NCI-H2107 treated with DMSO at 0.1 percent for 48 hours (cell line): ENCODE measurements around the gene ZMYM2.
A peak's percentile ranks its signal among the peaks of the same experiment; 100 is the strongest.
"Not testable (repeated sequence)": the region's sequence is repeated elsewhere in the genome, so short reads cannot be mapped to it uniquely, and the experiment has no call there.

Experiments used
- DNase-seq: peaks from one replicate; lab custom pipeline; 2025; ENCODE audit not compliant: unreplicated experiment; lab: John Stamatoyannopoulos, UW

ZMYM2 gene

DNA sequence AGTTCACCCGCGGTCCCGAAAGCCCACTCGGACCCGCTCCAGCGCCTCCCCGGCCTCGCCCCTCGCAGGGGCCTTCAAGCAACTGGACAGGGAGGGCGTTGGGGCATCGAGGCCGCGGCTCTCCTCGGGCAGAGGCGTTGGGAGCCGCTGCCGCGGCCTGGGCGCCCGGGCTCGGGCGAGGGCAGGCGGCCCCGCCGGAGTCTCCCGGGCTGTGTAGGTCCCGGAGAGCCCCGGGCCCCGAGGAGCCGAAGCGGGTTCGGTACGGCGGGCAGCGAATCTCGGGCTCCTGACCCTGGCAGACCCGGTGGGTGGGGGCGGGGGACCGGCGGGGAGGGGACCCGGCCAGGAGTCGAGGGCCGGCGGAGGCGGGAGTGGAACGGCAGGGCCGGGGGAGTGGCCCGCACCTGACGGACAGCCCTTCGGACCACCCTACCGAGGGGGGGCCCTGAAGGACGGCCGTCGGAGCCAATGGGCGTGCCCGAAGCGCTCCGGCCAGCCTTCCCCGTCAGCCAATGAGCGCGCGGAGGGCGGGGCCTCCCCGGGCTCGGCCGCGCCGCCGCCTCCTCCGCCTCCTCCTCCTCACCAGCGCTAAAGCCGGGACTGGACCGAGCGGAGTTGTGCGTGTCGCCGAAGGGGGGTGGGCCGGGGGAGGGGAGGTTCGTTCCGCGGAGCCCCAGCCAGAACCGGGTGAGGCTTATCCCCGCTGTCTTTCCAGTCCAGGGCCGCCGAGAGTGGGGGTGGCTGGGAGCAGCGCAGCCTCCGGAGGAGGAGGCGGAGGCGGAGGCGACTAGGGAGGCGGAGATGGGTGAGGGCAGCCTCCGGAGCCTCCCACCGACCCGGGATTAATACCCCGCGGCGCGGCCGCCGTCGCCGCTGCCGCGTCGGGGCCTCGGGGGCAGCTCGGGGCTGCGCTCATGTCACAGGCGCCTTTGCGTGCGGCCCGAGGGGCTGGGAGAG, at the start of gene ZMYM2:
ZMYM2 (plus strand) TSS at position 573 of the 957 bp plus-strand sequence. CDS start 34,346 bp downstream, outside the sequence.
- DNase-seq, result peak; percentile 53

DNA sequence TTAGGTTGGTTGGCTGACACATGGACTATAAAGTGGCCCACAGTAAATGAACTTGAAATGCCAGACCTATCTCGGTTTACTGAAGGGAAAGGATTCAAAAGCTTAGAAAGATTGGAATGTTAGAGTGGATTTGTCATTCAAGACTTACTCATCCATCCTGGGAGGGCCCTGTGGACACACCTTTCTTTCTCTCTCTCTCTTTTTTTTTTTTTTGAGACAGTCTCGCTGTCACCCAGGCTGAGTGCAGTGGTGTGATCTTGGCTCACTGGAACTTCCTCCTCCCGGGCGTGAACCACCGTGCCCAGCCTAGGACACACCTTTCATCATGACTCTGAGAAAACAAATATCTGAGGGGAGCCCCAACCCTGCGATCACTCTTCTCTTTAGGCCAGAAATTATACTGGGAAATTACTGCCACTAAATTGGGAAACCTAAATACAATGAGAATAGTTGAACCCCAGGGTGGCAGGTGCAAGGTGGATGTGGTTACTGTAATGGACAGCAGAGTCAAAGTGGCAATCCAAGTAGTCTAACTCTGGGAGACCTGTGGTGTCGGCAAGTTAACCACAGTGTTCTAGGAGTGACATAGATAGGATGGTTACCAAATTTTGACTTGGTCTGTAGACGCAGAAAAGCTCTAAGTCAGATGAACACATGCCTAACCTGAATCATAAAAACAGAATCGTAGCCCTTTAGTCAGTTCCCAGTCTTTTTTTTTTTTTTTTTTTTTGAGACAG, 48.0 kb upstream of the ZMYM2 start:
- DNase-seq, result no peak

DNA sequence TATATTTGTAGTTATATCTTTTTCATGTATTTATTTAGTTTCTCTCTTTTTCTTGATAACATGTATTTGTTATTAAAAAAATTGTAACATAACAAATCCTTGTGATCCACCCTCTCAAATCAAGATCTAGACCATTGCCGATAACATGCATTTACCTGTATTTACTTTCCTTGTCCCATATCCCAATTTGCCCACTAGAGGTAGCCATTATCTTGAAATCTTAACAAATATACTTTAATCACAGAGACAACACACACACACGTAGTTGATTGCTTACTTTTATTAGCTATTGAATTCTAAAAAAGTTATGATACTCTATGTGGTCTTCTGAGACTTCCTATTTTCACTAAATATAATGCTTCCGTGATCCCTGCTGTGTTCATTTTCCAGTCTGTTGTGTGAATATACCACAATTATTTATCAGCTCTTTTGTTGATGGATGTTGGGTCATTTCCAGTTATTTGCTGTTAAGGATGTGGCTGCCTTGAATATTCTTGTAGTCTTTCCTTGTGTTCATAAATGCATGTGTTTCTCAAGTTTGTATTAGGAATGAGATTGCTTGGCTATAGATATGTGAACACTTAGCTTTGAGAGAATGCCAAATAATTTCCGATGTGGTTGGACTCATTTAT, 31.3 kb upstream of the ZMYM2 start:
- peak; percentile 57 for DNase-seq

DNA sequence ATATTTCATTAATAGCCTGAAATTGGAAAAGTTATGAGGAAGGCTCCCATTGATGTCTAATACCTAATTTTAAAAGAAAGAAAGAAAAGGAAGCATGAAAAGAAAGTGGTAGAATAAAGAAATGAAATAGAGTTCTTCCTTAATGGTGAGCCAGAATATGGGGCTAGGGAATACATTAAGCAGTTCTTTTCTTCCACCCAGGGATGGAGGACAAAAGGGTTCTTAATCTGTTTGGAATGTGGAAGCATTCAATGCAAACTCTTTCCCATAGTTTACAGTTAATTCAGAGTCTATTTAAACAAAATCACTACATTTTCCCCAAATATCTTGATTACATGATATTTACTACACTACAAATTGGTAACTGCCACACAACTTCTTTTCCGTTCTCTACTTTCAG, 18.4 kb upstream of the ZMYM2 start:
- DNase-seq, result no peak

DNA sequence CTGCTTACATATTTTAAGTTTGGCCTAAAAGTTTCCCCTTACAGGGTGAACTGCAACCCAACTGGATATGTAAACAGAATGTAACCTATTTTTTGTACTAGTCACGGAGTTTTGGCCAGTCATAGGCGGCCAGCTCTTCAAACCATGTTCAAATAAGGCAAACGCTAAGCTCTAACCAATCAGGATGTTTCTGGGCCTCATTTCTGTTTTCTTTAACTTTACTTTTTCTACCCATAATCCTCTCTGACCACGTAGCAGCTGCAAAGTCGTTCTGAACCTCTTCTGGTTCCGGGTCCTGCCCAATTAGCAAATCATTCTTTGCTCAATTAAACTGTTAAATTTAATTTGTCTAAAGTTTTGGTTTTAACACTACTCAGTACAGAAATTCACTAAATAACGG, 8.2 kb upstream of the ZMYM2 start:
- DNase-seq, result no peak

DNA sequence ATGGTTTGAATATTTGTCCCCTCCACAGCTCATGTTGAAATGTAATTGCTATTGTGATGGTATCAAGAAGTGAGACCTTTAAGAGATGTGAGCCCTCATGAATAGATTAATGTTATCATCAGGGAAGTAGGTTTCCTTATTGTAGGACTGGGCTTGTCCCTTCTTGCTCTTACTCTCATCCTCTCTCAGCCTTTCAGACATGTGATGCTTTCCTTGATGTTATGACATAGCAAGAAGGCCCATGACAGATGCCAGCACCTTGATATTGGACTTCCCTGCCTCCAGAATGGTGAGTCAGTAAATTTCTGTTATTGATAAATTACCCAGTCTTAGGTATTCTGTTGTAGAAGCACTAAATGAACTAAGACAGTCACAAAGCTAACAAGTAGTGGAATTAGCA, 5.7 kb upstream of the ZMYM2 start:
- no peak for DNase-seq

DNA sequence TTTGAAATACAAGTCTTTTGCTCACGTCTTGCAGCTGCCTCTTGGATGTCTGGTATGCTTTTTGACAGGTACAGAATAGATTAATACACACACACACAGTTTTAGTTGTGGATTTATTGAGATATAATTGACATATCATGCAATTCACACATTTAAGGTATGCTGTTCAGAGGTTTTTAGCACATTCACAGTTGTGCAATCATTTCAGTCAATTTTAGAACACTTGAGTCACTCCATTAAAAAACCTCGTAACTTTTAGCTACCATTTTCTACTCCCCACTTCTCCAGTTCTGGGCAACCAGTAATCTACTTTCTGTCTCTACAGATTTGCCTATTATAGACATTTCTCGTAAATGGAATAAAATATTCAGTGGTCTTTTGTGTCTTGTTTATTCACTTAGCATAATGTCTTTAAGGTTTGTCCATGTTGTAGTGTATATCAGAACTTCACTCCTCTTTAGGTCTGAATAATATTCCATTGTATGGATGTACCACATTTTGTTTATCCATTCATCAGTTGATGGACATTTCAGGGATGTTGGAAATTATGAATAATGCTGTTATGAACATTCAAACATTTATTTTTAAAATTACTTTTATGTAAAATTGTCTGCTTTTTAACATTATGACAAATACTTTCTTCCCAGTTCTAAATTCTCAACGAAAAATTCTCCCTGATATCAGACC, 2.5 kb upstream of the ZMYM2 start:
- no peak for DNase-seq

DNA sequence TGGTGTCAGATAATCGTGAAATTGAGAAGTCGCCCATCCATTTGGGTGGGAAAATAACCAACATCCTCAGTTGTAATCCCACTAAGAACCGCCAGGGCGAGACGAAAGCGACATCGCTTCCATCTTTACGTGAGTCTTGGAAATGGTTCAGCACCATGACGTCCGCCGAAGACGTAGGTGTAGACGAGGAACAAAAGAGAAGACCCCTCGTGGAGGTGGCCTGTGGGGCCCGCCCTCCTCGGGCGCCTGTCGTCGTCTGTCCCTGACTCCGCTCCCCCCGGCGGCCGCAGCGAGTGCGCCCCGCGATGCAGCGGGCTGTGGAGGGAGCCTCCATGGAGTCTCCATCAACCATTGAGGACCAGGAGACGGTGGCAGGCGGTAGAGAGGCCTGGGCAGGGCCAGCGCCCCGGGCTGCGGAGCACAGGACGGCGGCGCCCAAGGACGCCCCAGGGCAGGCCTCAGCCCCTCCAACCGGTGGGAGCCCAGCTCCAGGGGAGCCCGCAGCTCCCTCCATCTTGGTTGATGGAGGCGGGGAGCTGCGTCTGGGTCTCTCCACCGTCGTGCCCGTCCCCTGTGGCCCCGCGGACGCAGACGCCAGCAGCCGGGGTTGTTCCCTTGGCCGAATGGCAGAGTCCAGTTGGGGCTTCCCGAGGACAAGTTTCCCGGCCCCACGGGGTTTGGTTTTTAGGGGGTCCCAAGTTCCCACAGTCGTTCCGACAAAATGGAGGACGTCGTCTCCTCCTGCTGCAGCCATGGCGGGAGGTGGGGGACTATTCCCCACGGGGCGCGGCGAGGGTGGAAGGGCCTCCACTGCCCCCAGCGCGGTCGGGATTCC, 990 bp upstream of the ZMYM2 start:
- DNase-seq, result peak; percentile 51

DNA sequence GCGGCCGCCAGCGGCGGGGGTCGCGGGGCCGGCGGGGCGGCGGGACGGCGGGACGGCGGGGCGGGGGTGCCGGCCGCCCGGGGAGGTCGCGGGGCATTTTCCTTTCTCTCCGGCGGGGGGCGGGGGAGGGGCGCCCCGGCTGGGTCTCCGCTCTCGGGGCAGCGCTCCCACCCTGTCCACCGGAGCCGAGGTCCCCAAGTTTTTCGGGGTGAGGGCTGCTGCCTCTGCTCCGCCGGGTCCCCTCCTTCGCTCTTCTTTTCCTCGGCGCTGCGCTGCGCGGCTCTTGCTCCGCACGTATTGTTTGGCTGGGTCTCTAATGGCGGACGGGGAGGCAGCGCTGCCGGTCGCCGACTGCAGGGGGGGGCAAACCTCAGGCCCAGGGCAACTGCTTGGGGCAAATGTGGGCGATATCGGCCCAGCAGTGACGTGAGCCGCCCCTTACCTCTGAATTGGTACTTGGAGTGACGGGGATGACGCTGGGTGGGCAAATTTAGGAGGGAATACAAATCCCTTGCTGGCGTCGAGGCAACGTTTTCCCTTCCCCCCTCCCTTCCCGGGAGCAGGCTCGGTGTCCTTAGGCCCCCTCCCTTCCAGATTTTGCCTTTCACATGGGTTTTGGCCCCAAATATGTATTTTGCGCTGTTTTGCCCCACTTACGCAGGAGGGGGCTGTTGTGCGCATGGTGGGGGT, 759 bp downstream of the ZMYM2 start:
- peak; percentile 25 for DNase-seq

DNA sequence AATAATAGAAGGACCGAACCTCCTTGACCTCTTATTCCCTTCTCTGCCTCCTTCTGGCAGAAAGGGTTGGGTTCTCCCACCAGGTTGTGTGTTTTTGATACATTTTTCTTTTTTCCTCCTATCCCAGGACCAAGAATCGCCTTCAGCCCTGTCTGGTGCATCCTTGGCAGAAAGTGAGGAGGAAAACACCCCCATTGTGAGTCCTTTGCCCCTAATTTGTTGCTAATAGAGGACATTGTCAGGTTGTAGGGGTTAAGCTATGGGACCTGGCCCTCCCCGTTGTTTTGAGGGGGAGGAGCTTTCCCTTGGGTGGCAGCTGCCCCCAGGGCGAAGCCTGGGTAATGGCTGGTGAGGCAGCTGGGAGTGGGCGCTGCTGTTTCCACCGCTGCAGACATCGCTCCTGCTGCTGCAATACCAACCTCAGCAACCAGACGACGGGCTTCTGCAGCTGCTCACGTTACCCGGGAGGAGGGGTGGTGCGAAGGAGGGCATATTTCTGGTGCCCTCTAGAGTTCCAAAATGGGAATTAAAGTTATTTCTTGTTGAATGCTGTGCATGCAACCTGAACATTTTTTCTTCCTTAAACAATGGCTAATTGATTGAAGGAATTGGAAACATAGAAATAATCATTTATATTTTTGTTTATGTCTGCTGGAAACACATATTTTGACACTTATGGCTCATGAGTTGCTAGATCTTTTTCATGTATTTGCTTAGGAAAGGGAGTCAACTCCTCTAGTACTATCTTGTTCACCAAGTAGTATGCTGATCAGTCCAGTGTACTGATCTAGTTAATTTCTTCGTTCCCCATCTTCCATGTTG, 1.5 kb downstream of the ZMYM2 start:
- peak; percentile 85 for DNase-seq

DNA sequence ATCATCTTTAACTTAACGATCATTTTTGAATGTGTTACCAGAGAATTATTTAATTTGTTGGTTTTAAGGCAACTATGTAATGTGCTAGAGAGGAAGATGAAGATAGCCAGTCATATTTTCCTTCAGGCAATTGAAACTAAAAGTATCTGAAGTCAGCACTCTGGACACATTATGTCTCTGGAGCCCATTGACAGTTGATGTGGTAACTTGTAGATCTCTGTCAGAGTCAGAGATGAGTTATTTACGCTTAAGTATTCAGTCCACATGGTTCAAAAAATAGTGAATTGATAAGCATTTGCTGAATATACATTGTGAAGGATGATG, 2.1 kb downstream of the ZMYM2 start:
- no peak for DNase-seq

DNA sequence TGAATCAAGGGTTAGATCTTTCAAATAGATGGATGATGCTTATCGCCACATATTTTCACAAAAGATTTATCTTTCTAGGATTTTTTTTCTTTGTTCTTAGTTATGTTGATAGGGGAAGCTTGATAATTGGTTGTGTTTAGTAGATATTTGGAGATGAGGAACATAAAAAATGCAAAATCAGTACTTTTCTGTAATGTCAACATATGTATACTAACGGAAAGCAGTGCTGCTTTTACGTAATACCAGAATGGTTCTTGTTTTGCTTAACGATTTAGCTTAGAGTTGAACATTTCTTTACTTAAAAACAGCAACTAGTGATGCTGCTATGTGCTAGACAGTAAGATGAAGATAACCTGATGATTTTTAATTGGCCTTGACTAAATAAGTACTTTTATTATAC, 3.0 kb downstream of the ZMYM2 start:
- no peak for DNase-seq

DNA sequence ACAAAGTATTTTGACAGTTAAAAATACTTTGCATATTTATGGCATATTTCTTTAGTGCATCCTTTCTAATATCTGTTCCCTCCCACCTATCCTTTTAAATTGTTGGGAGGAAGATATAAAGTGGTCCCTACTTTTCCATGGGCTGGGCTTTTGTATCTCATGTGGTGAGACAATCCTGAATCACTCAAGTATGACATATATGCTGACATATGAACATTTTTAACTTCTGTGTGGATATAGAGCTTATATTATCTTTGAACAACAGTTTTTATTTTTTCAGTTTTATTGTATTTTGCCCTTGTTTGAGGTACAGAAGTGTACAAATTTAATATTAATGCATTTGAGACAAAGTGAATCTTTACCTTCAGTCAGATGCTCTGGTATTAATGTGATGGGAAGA, 3.4 kb downstream of the ZMYM2 start:
- DNase-seq, result no peak

DNA sequence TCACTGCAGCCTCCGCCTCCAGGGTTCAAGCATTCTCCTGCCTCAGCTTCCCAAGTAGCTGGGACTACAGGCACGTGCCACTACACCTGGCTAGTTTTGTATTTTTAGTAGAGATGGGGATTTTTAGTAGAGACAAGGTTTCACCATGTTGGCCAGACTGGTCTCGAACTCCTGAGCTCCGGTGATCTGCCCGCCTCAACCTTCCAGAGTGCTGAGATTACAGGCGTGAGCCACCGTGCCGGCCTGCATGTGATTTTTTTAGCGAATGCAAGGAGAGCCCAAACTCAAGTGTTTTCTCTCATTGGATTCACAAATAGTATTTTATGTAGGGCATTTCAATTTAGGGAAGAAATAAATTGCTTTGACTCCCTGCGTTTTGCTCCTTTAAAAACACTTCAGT, 4.4 kb downstream of the ZMYM2 start:
- DNase-seq, result no peak

DNA sequence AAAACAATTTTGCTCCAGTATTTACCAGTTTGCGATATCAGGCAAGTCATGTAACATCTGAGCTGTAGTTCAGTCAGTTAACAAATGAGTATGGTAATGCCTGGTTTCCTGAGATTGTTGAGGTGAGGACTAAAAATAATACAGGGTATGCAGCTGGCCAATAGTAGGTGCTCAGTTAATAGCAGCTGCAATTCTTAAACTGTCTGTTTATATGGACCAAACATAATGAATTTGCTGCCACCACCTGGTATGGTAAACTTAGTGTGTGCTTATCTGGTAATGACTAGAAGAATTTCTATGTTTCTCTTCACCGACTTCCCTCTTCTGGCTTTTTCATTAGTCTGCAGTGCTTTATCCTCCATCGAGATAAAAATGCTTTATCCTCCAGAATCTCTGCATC, 9.1 kb downstream of the ZMYM2 start:
- DNase-seq, result no peak

DNA sequence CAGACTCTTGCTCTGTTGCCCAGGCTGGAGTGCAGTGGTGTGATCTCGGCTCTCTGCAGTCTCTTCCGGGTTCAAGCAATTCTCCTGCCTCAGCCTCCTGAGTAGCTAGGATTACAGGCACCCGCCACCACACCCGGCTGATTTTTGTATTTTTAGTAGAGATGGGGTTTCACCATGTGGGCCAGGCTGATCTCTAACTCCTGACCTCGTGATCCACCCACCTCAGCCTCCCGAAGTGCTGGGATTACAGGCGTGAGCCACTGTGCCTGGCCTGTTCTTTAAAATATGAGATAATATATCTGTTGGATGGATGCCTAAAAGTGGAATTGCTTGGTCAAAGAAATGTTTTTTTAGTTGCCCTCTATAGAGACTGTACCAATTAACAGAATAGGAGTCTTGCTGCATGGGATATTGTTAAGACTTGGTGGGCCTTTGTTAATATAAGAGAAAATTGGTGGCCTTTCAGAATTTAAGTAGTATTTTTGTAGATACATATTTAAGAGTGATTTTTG, 16.0 kb downstream of the ZMYM2 start:
- not testable (repeated sequence) for DNase-seq

DNA sequence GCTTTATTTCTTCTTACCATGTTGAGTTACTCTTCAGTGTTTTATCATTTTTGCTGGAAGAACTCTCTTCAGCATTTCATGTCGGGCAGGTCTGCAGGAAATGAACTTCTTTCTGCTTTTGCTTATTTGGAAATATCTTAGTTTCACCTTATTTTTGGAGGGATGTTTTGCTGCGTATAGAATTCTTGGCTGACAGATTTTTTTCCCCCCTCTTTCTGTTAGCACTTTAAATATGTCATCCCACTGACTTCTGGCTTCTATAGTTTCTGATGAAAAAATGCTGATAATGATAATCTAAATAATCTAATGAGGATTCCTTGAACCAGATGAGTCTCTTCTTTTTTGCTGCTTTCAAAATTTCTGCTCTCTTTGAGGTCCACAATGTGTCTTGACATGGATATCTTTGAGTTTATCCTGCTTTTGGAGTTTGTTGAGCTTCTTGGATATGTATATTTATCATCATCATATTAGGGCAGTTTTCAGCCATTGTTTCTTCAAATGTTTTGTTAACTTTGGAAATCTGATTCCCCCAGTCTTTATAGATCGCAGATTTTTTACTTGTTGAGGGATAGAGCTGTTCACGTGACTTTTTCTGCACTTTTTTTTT, 20.4 kb downstream of the ZMYM2 start:
- DNase-seq, result no peak

DNA sequence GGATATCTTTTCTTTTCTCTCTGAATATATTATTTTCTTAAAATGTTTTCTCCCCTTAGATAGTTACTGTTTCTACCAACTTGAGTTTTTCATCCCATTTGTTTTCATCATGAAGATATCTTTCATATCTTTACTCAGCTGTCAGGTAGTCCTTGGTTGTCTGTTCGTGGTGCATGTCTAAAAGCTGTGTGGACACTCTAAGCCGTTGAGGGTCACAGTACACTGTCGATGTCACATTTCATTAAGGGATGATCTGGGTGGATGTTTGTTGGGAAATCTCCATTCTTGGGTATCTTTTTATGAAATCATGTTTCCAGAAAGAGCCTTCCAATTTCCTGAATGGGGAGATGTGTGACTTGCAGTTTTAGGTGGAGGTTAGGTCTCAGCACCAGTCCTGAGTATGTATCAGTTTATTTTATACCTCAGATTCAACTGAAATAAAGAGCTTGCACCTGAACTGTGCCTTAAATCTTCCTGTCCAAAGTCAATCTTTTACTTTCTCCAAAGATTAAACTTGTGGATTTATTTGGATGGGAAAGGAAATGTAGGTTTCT, 23.2 kb downstream of the ZMYM2 start:
- no peak for DNase-seq
